A673 (cell line): Measurements from ENCODE around the gene ADH1B. TPM values are rescaled to one million over a fixed set of nuclear protein-coding genes. Genes with fewer than 3 reads are reported as not detected.

Experiments used
- BruUV-seq: library from RNA; stranded (reverse); fragments of 400-500 nt; replicated peaks from 2 replicates; lab custom pipeline; 2021; lab: Mats Ljungman, UMichigan
- CTCF ChIA-PET: fragments of 300-600 bp; sonication (Branson Sonifier 250); formaldehyde crosslinking; loops from one replicate; lab custom pipeline; 2022; ENCODE audit warnings: antibody characterized with exemption; lab: Charles Lee
- POLR2A ChIA-PET: fragments of 300-600 bp; sonication (Branson Sonifier 250); formaldehyde crosslinking; loops from one replicate; lab custom pipeline; 2022; ENCODE audit warnings: antibody characterized with exemption; ENCODE audit not compliant: low non-redundant PET; lab: Charles Lee
- DNase-seq: peaks from one replicate; pipeline ENCODE4 v3.0.0-alpha.2; 2015; ENCODE audit warnings: low spot score
- H3K27ac ChIP-seq: fragments of 200-600 bp; sonication (generic); 2 replicates; pipeline ENCODE4 v1.5.1; 2016; ENCODE audit warnings: mixed run types, low read depth, mild to moderate bottlenecking, mixed read lengths, antibody characterized with exemption, low read length; ENCODE audit not compliant: poor library complexity, severe bottlenecking
- H3K27me3 ChIP-seq: fragments of 200-600 bp; sonication (generic); replicated peaks from 2 replicates; pipeline ENCODE4 v1.6.1; 2017; ENCODE audit warnings: mixed run types, low read depth, mild to moderate bottlenecking, mixed read lengths, antibody characterized with exemption, low read length; ENCODE audit not compliant: insufficient read depth, poor library complexity
- H3K36me3 ChIP-seq: fragments of 200-600 bp; sonication (generic); 2 replicates; pipeline ENCODE4 v1.6.1; 2016; ENCODE audit warnings: mixed run types, mild to moderate bottlenecking, mixed read lengths, antibody characterized with exemption, low read length; ENCODE audit not compliant: insufficient read depth, poor library complexity, severe bottlenecking
- H3K4me1 ChIP-seq: fragments of 200-600 bp; sonication (generic); 2 replicates; pipeline ENCODE4 v1.6.1; 2017; ENCODE audit warnings: mixed run types, mild to moderate bottlenecking, mixed read lengths, antibody characterized with exemption, low read length; ENCODE audit not compliant: insufficient read depth, poor library complexity, severe bottlenecking
- H3K4me3 ChIP-seq: fragments of 200-600 bp; sonication (generic); 2 replicates; pipeline ENCODE4 v1.5.1; 2016; ENCODE audit warnings: low read depth, mixed run types, mild to moderate bottlenecking, mixed read lengths, low read length; ENCODE audit not compliant: poor library complexity, severe bottlenecking
- H3K9me3 ChIP-seq: fragments of 200-600 bp; sonication (generic); 2 replicates; pipeline ENCODE4 v1.6.1; 2016; ENCODE audit warnings: mixed run types, low read depth, mild to moderate bottlenecking, mixed read lengths, antibody characterized with exemption, low read length; ENCODE audit not compliant: poor library complexity, severe bottlenecking
- EZH2 ChIP-seq: fragments of 200-600 bp; sonication (generic); IDR thresholded peaks from 2 replicates; pipeline ENCODE4 v1.6.1; 2017; ENCODE audit warnings: borderline replicate concordance, low read depth, mild to moderate bottlenecking, mixed read lengths, antibody characterized with exemption, low read length; ENCODE audit not compliant: poor library complexity, severe bottlenecking
- intact Hi-C: fragments of 100-400 bp; cut with micrococcal nuclease; formaldehyde crosslinking; loops from one replicate; pipeline ENCODE4 v1.10.0; 2022; ENCODE audit not compliant: unreplicated experiment
- total RNA-seq: library from RNA; stranded (reverse); gene quantifications from 2 replicates; pipeline ENCODE4 v1.2.3, GENCODE V29; 2021
- TF ChIP-seq, protein P1 (sequence below): fragments of 300-800, 200-600 bp; sonication (generic); conservative IDR thresholded peaks from 2 replicates; pipeline ENCODE4 v1.5.1; 2017; ENCODE audit warnings: low read depth, mild to moderate bottlenecking, antibody characterized with exemption, low read length, moderate library complexity, mixed read lengths

Gene ADH1B
- total RNA-seq, 1 experiment from 2014 or later: not detected

DNA sequence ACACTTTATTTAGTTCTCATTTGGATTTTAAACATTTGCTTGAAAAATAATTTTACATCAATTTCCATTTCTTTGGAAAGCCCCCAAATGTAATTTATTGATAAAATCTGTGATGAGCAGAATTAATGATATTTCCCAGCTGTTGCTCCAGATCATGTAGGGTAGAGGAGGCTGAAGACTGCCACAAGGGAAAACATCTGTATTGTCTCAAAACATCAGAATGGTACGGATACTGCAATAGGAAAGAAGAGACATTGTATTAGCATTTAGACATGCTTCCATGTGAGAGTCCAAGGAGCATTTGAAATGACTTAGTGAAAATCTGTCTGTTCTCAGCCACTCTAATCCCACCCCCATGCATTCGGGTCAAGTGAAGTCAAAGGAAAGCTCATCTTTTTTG is 44.8 kb downstream of the ADH1B start:
- Histone ChIP-seq H3K27me3 (no peaks in the 10 kb centered on the region), H3K4me1 (no peaks in the 10 kb centered on the region), H3K27ac (no peak overlapping the region), H3K36me3 (no peaks in the 10 kb centered on the region), H3K4me3 (no peak overlapping the region), H3K9me3 (no peaks in the 10 kb centered on the region)
- TF ChIP-seq, protein P1, sequence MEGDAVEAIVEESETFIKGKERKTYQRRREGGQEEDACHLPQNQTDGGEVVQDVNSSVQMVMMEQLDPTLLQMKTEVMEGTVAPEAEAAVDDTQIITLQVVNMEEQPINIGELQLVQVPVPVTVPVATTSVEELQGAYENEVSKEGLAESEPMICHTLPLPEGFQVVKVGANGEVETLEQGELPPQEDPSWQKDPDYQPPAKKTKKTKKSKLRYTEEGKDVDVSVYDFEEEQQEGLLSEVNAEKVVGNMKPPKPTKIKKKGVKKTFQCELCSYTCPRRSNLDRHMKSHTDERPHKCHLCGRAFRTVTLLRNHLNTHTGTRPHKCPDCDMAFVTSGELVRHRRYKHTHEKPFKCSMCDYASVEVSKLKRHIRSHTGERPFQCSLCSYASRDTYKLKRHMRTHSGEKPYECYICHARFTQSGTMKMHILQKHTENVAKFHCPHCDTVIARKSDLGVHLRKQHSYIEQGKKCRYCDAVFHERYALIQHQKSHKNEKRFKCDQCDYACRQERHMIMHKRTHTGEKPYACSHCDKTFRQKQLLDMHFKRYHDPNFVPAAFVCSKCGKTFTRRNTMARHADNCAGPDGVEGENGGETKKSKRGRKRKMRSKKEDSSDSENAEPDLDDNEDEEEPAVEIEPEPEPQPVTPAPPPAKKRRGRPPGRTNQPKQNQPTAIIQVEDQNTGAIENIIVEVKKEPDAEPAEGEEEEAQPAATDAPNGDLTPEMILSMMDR: no peak
- TF ChIP-seq EZH2: no peak
- ChIA-PET CTCF (no interaction called here), POLR2A (interaction anchor here (0.6 kb wide), 1 partner anchor 77 kb away, joined by 3 read pairs; no protein-coding TSS in a partner anchor)
- DNase-seq: no peak
- intact Hi-C loops: no loop called here
- BruUV-seq: no TSS peak

- Histone ChIP-seq H3K9me3 (no peaks in the 10 kb centered on the region), H3K36me3 (no peaks in the 10 kb centered on the region), H3K4me3 (no peak overlapping the region), H3K27me3 (no peaks in the 10 kb centered on the region), H3K27ac (no peak overlapping the region), H3K4me1 (no peaks in the 10 kb centered on the region)
- POLR2A ChIA-PET: interaction anchor here (0.6 kb wide), 1 partner anchor 78 kb away, joined by 3 read pairs; no protein-coding TSS in a partner anchor
- intact Hi-C loops: no loop called here
- TF ChIP-seq EZH2: no peak
- TF ChIP-seq, protein P1: no peak
- BruUV-seq: no TSS peak
- CTCF ChIA-PET: no interaction called here
- DNase-seq: no peak
Measured at GRCh38 chr4:99275885-99276284, 45.3 kb downstream of the ADH1B start.

- H3K4me3 ChIP-seq: no peak overlapping the region
- POLR2A ChIA-PET: no interaction called here
- no peak for TF ChIP-seq EZH2
- TF ChIP-seq, protein P1: no peak
- intact Hi-C loops: no loop called here
- H3K4me1 ChIP-seq: no peaks in the 10 kb centered on the region
- H3K36me3 ChIP-seq: no peaks in the 10 kb centered on the region
- no peaks in the 10 kb centered on the region for H3K27me3 ChIP-seq
- BruUV-seq: no TSS peak
- DNase-seq: no peak
- H3K27ac ChIP-seq: no peak overlapping the region
- no peaks in the 10 kb centered on the region for H3K9me3 ChIP-seq
- CTCF ChIA-PET: no interaction called here
Measured at GRCh38 chr4:99275050-99275449, 46.2 kb downstream of the ADH1B start.
